HepG2 (cell line): ENCODE measurements around the gene PIP5KL1. TPM values are rescaled to one million over a fixed set of nuclear protein-coding genes. Genes with fewer than 3 reads are reported as not detected.

ENCODE experiments used
- CCAR2 ChIP-seq: fragments of 200-400 bp; formaldehyde crosslinking; optimal IDR thresholded peaks from 2 replicates; pipeline ENCODE3; 2018; ENCODE audit warnings: low read depth, mild to moderate bottlenecking, low read length, moderate library complexity
- CEBPZ ChIP-seq: IDR thresholded peaks from 2 replicates; pipeline ENCODE4 v1.6.1; 2012; ENCODE audit warnings: low read length, improper control_type of control experiment
- CSRNP1 ChIP-seq: sonication (generic); formaldehyde crosslinking; IDR thresholded peaks from 2 replicates; pipeline ENCODE4 v1.8.1; 2023; ENCODE audit warnings: mild to moderate bottlenecking, missing genetic modification reagents
- HDAC1 ChIP-seq: sonication (generic); formaldehyde crosslinking; IDR thresholded peaks from 2 replicates; pipeline ENCODE4 v1.5.1; 2020; ENCODE audit warnings: mild to moderate bottlenecking, missing genetic modification reagents
- HNRNPH1 ChIP-seq: fragments of 200-400 bp; formaldehyde crosslinking; optimal IDR thresholded peaks from 2 replicates; pipeline ENCODE3; 2017; ENCODE audit warnings: mild to moderate bottlenecking, low read depth, low read length
- MATR3 ChIP-seq: sonication (generic); formaldehyde crosslinking; IDR thresholded peaks from 2 replicates; pipeline ENCODE4 v1.4.0; 2020; ENCODE audit warnings: missing genetic modification reagents
- NCOA1 ChIP-seq: sonication (generic); formaldehyde crosslinking; IDR thresholded peaks from 2 replicates; pipeline ENCODE4 v1.9.0; 2021; ENCODE audit warnings: missing genetic modification reagents
- NONO ChIP-seq, 2 experiments: fragments of 450-650 bp in 1 of 2; sonication (generic) in 1 of 2; formaldehyde crosslinking in 1 of 2; IDR thresholded peaks in 1 of 2; conservative IDR thresholded peaks in 1 of 2; 2 replicates each; pipeline versions ENCODE4 v1.6.1 to v1.8.0; 2017 to 2022; ENCODE audit warnings: mild to moderate bottlenecking in 1 of 2, missing genetic modification reagents in 1 of 2, moderate library complexity in 1 of 2
- RFX3 ChIP-seq: IDR thresholded peaks from 2 replicates; pipeline ENCODE4 v1.6.1; 2016; ENCODE audit warnings: missing biosample characterization, missing genetic modification reagents
- ZBTB34 ChIP-seq: sonication (generic); formaldehyde crosslinking; IDR thresholded peaks from 2 replicates; pipeline ENCODE4 v1.8.0; 2022; ENCODE audit warnings: mild to moderate bottlenecking, missing genetic modification reagents
- ZNF12 ChIP-seq: sonication (generic); formaldehyde crosslinking; IDR thresholded peaks from 2 replicates; pipeline ENCODE4 v1.5.0; 2020; ENCODE audit warnings: missing genetic modification reagents
- ZNF121 ChIP-seq: sonication (generic); formaldehyde crosslinking; IDR thresholded peaks from 2 replicates; pipeline ENCODE4 v1.5.0; 2020; ENCODE audit warnings: mild to moderate bottlenecking, missing genetic modification reagents
- ZNF124 ChIP-seq: sonication (generic); formaldehyde crosslinking; IDR thresholded peaks from 2 replicates; pipeline ENCODE4 v1.4.0; 2020; ENCODE audit warnings: missing genetic modification reagents
- ZNF543 ChIP-seq: sonication (generic); formaldehyde crosslinking; IDR thresholded peaks from 2 replicates; pipeline ENCODE4 v1.4.0; 2020; ENCODE audit warnings: mild to moderate bottlenecking, missing genetic modification reagents
- ZNF589 ChIP-seq: sonication (generic); formaldehyde crosslinking; conservative IDR thresholded peaks from 2 replicates; pipeline ENCODE4 v1.8.0; 2022; ENCODE audit warnings: mild to moderate bottlenecking, moderate library complexity, missing genetic modification reagents
- ZNF772 ChIP-seq: sonication (generic); formaldehyde crosslinking; IDR thresholded peaks from 2 replicates; pipeline ENCODE4 v1.5.0; 2020; ENCODE audit warnings: mild to moderate bottlenecking, missing genetic modification reagents
- polyA plus RNA-seq, 8 experiments: library from polyadenylated mRNA; depleted of rRNA in 3 of 8; stranded (reverse) in 7 of 8; unstranded in 1 of 8; fragments of >200 nt; fragmentation: Illumina TruSeq in 4 of 8; extraction: Trizol in 4 of 8; gene quantifications; 2 replicates each; pipeline versions ENCODE4 v1.2.1 to v1.2.3, GENCODE V29; 2011 to 2016; ENCODE audit warnings: low read depth in 4 of 8, missing spikeins in 1 of 8, mixed read lengths in 1 of 8; ENCODE audit not compliant: insufficient read depth in 1 of 8
- total RNA-seq, 5 experiments: library from RNA; depleted of rRNA; stranded (reverse); fragments of >200 nt; fragmentation: Illumina TruSeq; extraction: Trizol; gene quantifications; 2 replicates each; pipeline ENCODE4 v1.2.3, GENCODE V29; 2016; ENCODE audit warnings: low read depth in 1 of 5
- TF ChIP-seq, protein P1 (sequence below): sonication (generic); formaldehyde crosslinking; IDR thresholded peaks from 2 replicates; pipeline ENCODE4 v1.4.0; 2020; ENCODE audit warnings: missing genetic modification reagents, borderline replicate concordance
- TF ChIP-seq, protein P2 (sequence below): sonication (generic); formaldehyde crosslinking; IDR thresholded peaks from 2 replicates; pipeline ENCODE4 v1.4.0; 2020; ENCODE audit warnings: missing genetic modification reagents

The PIP5KL1 gene
- total and polyA plus RNA-seq, 2 of the 13 experiments (the other 11 are each of a cell fraction or from before 2014, with no cell fraction given) = 0.20 to 0.49 TPM

DNA sequence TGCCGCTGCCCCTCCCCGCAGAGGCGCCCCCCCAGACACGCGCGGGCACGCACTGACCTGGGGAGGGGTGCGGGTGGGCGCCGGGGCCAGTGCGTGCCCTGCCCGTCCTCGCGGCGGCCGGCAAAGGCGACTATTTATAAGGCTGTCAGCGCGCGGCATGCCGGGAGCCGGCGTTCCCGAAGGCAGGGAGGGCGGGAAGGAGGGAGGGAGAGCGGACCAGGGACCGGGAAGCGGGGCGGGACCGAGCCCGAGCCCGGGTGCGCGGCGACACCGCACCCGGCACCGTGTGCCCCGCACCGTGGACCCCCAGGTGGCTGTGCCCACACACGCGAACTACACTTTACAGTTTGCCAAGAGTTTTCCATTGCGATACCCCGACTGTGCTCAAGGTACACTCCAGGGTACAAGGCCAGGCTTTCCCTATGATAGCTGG lies 53.0 kb downstream of the PIP5KL1 start, which contains the start of gene AK1 (continued):
- TF ChIP-seq, protein P1, sequence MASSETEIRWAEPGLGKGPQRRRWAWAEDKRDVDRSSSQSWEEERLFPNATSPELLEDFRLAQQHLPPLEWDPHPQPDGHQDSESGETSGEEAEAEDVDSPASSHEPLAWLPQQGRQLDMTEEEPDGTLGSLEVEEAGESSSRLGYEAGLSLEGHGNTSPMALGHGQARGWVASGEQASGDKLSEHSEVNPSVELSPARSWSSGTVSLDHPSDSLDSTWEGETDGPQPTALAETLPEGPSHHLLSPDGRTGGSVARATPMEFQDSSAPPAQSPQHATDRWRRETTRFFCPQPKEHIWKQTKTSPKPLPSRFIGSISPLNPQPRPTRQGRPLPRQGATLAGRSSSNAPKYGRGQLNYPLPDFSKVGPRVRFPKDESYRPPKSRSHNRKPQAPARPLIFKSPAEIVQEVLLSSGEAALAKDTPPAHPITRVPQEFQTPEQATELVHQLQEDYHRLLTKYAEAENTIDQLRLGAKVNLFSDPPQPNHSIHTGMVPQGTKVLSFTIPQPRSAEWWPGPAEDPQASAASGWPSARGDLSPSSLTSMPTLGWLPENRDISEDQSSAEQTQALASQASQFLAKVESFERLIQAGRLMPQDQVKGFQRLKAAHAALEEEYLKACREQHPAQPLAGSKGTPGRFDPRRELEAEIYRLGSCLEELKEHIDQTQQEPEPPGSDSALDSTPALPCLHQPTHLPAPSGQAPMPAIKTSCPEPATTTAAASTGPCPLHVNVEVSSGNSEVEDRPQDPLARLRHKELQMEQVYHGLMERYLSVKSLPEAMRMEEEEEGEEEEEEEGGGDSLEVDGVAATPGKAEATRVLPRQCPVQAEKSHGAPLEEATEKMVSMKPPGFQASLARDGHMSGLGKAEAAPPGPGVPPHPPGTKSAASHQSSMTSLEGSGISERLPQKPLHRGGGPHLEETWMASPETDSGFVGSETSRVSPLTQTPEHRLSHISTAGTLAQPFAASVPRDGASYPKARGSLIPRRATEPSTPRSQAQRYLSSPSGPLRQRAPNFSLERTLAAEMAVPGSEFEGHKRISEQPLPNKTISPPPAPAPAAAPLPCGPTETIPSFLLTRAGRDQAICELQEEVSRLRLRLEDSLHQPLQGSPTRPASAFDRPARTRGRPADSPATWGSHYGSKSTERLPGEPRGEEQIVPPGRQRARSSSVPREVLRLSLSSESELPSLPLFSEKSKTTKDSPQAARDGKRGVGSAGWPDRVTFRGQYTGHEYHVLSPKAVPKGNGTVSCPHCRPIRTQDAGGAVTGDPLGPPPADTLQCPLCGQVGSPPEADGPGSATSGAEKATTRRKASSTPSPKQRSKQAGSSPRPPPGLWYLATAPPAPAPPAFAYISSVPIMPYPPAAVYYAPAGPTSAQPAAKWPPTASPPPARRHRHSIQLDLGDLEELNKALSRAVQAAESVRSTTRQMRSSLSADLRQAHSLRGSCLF (CRISPR knock-in tag) = no peak
- no peak for TF ChIP-seq ZBTB34 (CRISPR knock-in tag)
- no peak for TF ChIP-seq NONO (IDR thresholded peaks at IDR 0.05)
- peak; percentile 85 for TF ChIP-seq NONO (CRISPR knock-in tag; conservative IDR thresholded peaks at IDR 0.05)
- no peak for TF ChIP-seq CCAR2
- no peak for TF ChIP-seq RFX3 (CRISPR knock-in tag)
- no peak for TF ChIP-seq ZNF12 (CRISPR knock-in tag)
- TF ChIP-seq HDAC1 (CRISPR knock-in tag) = peak; percentile 59; the same call in 1 of the 2 replicates
- TF ChIP-seq ZNF589 = no peak
- no peak for TF ChIP-seq CEBPZ
- peak; percentile 35; the same call in 1 of the 2 replicates for TF ChIP-seq CSRNP1 (CRISPR knock-in tag)
- TF ChIP-seq MATR3 = no peak
- no peak for TF ChIP-seq HNRNPH1
- TF ChIP-seq ZNF772 = no peak
- TF ChIP-seq, protein P2, sequence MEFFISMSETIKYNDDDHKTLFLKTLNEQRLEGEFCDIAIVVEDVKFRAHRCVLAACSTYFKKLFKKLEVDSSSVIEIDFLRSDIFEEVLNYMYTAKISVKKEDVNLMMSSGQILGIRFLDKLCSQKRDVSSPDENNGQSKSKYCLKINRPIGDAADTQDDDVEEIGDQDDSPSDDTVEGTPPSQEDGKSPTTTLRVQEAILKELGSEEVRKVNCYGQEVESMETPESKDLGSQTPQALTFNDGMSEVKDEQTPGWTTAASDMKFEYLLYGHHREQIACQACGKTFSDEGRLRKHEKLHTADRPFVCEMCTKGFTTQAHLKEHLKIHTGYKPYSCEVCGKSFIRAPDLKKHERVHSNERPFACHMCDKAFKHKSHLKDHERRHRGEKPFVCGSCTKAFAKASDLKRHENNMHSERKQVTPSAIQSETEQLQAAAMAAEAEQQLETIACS (CRISPR knock-in tag) = no peak
- TF ChIP-seq NCOA1 = no peak
- TF ChIP-seq ZNF543 (CRISPR knock-in tag) = no peak
- no peak for TF ChIP-seq ZNF121 (CRISPR knock-in tag)
- no peak for TF ChIP-seq ZNF124 (CRISPR knock-in tag)
